T-helper 1 cell treated with Interleukin-12 subunit alpha and Interleukin-12 subunit beta and Interleukin-4 antibody, amounts not matched to agents 30 ng/mL and 1 ng/mL, for 36 hours (primary cell): ENCODE data around the gene C9orf152. TPM values are rescaled to one million over a fixed set of nuclear protein-coding genes. Genes with fewer than 3 reads are reported as not detected.

Experiments used
- intact Hi-C: fragments of 100-400 bp; cut with micrococcal nuclease; formaldehyde crosslinking; loops from one replicate; pipeline ENCODE4 v1.15.1; 2024
- total RNA-seq: library from RNA; stranded (reverse); gene quantifications from 2 replicates; pipeline ENCODE4 v1.2.3, GENCODE V29; 2022

The C9orf152 gene
- not detected in 2 replicates for total RNA-seq

DNA sequence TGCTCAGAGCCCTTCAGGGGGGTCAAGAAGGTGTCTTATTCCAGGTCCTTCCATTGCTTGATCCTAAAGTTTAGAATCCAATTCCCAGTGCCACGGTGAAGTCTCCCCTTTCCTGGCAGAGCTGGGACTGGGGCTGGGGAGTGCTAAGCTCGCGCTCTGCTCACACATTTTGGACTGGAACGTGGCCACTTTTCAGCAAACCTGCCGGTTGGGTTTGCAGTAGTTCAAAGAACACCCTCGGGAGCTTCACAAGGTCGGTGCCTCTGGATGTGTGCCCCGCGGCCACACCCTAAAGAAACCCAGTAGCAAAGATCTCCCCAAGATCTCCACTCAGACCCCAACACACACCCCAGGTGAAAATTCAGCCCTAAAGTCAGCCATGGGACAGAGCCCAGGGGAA is at the start of gene C9orf152:
TSS of gene C9orf152 (minus strand) at position 129 of the 400 bp plus-strand sequence. CDS start 580 bp downstream, outside the sequence.
- intact Hi-C loops: no loop called here

DNA sequence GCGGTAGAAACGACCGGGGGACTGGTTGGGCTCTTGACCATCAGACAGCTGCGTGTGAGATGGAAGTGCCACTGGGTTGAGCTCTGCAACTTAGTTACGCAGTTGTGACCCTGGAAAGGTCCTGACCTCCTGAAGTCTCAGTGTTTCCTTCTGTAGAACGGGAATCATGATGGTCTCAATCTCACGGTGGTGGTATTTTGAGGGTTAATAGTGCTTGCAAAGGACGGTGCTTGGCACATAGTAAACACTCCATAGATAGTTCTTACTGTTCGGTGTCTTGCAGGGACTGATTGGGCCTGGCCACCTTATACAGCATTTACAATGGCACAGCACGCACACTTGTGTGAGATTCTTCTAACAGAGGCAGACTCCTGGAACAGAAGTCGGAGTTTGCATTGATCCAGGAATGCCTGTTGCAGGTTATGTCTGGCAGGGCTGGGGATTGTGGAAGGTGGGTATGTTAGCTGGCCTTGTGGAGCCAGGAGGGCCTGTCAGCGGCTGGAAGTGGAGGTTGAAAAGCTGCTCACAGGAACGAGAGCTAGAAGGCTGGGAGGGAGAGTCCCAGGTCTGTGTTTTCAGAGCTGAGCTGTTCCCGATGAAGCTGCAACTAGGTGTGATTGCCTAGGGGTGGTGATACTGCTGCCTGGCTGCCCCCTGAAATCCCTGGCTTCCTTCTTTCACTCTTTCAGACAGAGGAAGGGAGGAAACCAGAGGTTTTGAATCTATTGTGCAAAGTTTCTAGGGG is 49.3 kb upstream of the C9orf152 start:
- intact Hi-C loops: loop anchor here (1.0 to 10.0 kb wide), 13 partner anchors 60 to 1638 kb away; partner anchors contain the start of genes CTNNAL1, DNAJC25, ECPAS and GNG10

DNA sequence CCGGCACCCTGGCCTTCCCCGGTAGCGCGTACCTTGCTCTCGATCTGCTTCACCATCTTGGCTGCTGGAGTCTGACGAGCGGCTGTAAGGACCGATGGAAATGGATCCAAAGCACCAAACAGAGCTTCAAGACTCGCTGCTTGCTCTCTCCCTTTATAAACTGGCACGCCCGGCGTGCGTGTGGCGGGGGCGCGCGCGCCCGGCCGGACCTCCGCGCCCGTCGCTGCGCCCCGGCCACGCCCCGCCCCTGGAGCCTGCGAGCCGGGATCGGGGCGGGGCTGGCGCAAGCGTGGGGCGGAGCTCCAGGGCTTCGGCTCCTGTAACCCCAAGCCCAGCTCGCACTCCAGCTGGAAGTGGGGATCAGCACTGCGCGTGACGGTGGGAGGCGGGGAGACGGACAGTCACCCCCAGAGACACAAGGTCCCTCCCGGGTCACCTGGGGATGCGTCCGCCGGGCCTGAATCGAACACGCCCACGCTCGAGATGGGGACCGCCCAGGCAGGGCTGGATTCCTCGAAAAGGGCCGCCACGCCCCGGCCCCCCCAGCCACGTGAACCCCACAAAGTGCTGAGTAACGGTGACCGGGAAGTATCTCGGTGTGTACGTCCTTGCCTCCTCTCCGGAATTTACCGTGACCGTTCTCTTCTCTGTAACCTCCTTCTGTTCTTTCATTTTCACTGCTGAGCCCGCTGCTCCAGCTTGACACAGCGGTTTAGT is 48.6 kb upstream of the C9orf152 start, which contains the start of gene TXN:
TSS of gene TXN (minus strand) at position 128 of the 717 bp plus-strand sequence. CDS start at position 56, 72 bp downstream.
- intact Hi-C loops: loop anchor here (1.0 to 10.0 kb wide), 15 partner anchors 60 to 1638 kb away; partner anchors contain the start of genes ABITRAM, CTNNAL1, DNAJC25 and ECPAS

GRCh38 chr9:110255463-110256379 is 47.8 kb upstream of the C9orf152 start:
- intact Hi-C loops: loop anchor here (1.0 to 10.0 kb wide), 13 partner anchors 61 to 1639 kb away; partner anchors contain the start of genes ABITRAM, CTNNAL1, DNAJC25 and ECPAS

GRCh38 chr9:110255034-110255462 is 47.1 kb upstream of the C9orf152 start:
- intact Hi-C loops: loop anchor here (2.0 to 10.0 kb wide), 7 partner anchors 73 to 1640 kb away; partner anchors contain the start of genes ECPAS, GNG10 and UGCG

- intact Hi-C loops: loop anchor here (2.0 to 10.0 kb wide), 3 partner anchors 98 to 1640 kb away; partner anchors contain the start of gene UGCG
These were observed 46.5 kb upstream of the C9orf152 start for GRCh38 chr9:110254500-110254899.

DNA sequence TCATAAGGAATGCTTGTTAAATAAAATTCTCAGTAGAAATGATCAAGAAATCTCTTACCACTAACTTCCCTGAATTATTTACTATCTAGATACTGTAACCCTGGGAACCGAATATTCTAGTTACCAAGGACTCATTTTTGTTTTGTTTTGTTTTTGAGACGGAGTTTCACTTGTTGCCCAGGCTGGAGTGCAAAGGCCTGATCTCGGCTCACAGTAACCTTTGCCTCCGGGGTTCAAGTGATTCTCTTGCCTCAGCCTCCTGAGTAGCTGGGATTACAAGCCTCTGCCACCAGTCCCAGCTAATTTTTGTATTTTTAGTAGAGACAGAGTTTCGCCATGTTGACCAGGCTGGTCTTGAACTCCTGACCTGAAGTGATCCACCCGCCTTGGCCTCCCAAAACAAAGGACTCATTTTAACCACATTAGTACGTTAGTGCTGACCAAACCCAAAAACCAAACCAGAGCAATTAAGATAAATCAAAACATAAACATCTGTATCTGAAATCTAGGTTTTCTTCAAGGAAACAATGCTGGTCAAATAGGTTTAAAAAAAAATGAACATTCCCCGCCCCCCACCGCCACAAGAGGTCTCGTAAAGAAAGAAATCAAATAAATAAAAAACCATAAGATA is 44.7 kb upstream of the C9orf152 start:
- intact Hi-C loops: loop anchor here (10.0 kb wide), 2 partner anchors 838 to 1642 kb away; partner anchors contain the start of gene UGCG

DNA sequence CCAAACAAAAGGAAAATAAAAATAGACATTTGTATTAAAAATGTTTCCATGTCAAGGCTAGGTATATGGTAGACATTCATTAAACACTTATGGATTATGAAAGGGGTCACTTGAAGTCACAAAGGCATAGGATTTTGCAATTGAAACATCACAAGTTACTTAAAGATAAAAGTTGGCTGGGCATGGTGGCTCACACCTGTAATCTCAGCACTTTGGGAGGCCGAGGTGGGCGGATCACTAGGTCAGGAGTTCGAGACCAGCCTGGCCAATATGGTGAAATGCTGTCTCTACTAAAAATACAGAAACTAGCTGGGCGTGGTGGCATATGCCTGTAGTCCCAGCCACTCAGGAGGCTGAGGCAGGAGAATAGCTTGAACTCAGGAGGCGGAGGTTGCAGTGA is 43.8 kb upstream of the C9orf152 start:
- intact Hi-C loops: loop anchor here (10.0 kb wide), 2 partner anchors 837 to 1643 kb away; partner anchors contain the start of gene UGCG

- intact Hi-C loops: loop anchor here (10.0 kb wide), 2 partner anchors 836 to 1644 kb away; partner anchors contain the start of gene UGCG
These were observed 43.3 kb upstream of the C9orf152 start for GRCh38 chr9:110251212-110251611.

DNA sequence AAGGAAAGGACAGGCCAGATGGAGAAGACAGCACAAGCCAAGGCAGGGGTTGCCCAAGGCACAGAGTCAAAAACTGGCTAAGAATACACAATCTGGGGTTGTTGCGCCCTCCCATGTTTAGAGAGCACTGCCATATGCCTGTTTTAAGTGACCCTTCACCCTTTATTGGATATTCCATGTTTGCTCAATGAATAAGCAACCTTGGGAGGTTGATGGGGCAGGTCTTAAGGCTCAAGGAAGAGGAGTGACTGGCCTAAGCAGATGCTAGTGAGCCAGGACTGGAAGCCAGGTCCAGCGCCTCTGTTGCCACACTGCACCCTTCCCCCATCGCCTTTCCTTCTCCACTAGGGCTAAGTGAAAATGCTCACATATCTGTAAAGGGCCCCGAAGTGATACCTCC is 41.6 kb upstream of the C9orf152 start:
- intact Hi-C loops: loop anchor here (10.0 kb wide), 2 partner anchors 835 to 1645 kb away; partner anchors contain the start of gene UGCG

- intact Hi-C loops: no loop called here
These were observed 40.4 kb upstream of the C9orf152 start for GRCh38 chr9:110248361-110248760.

DNA sequence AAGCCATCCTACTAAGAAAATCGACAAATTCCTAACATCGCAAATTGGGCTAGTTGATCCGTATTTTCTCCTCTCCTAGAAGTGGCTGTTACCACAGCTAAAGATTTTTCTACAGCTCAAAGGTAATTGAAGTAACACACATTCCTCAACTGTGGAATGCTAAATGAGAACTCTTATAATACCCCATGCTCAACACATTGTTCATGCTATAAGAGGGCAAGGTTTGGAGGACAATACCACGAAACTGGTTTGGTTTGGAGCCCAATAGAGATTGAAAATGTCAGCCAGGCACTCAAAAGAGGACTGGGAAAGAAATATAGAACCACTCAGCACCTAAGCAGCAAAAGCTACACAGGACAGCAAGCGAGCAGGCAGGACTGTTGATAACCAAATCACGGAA is 38.3 kb upstream of the C9orf152 start:
- intact Hi-C loops: no loop called here

DNA sequence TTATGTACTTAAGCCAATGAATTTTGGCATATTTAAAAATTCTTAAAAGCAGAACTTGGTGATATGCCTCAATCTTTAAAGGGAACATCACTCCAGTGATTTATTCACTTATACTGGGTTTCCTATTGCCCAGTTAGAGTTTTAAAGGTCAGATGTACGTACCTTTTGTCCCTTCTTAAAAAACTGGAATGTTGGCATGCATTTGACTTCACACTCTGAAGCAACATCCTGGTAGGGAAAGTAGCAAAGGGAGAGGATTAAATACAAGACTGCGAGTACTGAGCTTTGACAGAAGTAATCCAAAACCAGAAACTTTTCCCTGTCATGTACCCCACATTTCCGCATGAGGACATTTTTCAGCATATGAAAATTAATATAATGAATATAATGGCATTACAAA is 36.7 kb upstream of the C9orf152 start:
- intact Hi-C loops: no loop called here

- intact Hi-C loops: no loop called here
These were observed 33.9 kb upstream of the C9orf152 start for GRCh38 chr9:110241858-110242321.

- intact Hi-C loops: no loop called here
These were observed 33.4 kb upstream of the C9orf152 start for GRCh38 chr9:110241260-110241857.

GRCh38 chr9:110240198-110240597 is 32.2 kb upstream of the C9orf152 start:
- intact Hi-C loops: no loop called here

DNA sequence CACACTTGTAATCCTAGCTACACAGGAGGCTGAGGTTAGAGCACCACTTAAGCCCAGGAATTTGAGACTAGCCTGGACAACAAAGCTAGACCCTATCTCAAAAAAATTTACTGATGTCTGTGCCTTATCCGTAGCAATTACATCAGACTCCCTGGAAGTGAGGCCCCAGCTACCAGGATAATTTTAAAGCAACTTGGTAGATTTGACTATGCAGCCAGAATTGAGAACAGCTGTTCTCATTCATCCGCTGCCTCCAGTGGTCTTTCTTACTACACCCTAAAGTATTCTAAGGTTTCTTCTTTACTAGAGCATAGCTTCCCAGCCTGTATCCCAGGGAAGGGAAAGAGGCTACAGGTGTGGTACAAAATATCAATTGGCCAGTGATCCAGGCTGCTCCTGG is 20.4 kb upstream of the C9orf152 start:
- intact Hi-C loops: no loop called here

GRCh38 chr9:110224583-110224982 is 16.6 kb upstream of the C9orf152 start:
- intact Hi-C loops: no loop called here

GRCh38 chr9:110220809-110221208 is 12.8 kb upstream of the C9orf152 start:
- intact Hi-C loops: no loop called here
